ES-I3 (cell line): ENCODE results near the gene STAT6.
"Not testable (repeated sequence)": the region's sequence is repeated elsewhere in the genome, so short reads cannot be mapped to it uniquely, and the experiment has no call there.

Experiments used
- H3K36me3 ChIP-seq: 2 replicates; pipeline ENCODE4 v1.6.1; 2013; ENCODE audit warnings: mild to moderate bottlenecking, low read length, control low read depth, moderate library complexity; ENCODE audit not compliant: insufficient read depth
- H3K4me1 ChIP-seq: 2 replicates; pipeline ENCODE4 v1.6.1; 2013; ENCODE audit warnings: mild to moderate bottlenecking, control low read depth, low read length; ENCODE audit not compliant: insufficient read depth
- H3K9ac ChIP-seq: 2 replicates; pipeline ENCODE4 v1.6.1; 2013; ENCODE audit warnings: low read depth, mild to moderate bottlenecking, low read length, moderate library complexity
- H3K9me3 ChIP-seq: 2 replicates; pipeline ENCODE4 v1.6.1; 2013; ENCODE audit warnings: mild to moderate bottlenecking, low read length, moderate library complexity; ENCODE audit not compliant: control insufficient read depth, insufficient read depth

Gene STAT6

DNA sequence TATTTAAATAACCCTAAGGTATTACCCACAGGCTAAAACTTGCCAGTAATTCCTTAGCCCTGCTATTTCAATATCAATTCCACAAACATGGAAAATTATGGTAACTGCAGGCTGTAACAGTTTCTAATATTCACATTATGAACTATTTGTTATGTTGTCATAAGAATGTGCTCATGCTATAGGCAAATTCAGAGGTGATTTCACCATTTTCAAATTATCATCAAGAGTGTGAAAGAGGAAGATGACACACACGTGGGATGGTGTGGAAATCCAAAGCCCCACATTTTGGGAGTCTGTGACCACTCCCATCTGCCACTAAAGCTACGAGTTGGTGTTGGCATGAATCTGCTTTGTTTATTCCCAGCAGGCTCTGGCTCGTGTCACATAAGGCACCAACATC is 55.3 kb downstream of the STAT6 start:
- Histone ChIP-seq H3K9me3 (no peaks in the 10 kb centered on the region), H3K9ac (no peak overlapping the region), H3K4me1 (no peaks in the 10 kb centered on the region), H3K36me3 (peaks cover 38% of the 10 kb centered on the region)

- H3K4me1 ChIP-seq, H3K9ac ChIP-seq, H3K9me3 ChIP-seq: not testable (repeated sequence)
- peaks cover 20% of the 10 kb centered on the region for H3K36me3 ChIP-seq
These were observed 57.3 kb downstream of the STAT6 start for GRCh38 chr12:57053901-57054300.

- not testable (repeated sequence) for H3K9ac ChIP-seq, H3K9me3 ChIP-seq, H3K4me1 ChIP-seq
- peaks cover 13% of the 10 kb centered on the region for H3K36me3 ChIP-seq
These were observed 58.0 kb downstream of the STAT6 start for GRCh38 chr12:57053146-57053545.

DNA sequence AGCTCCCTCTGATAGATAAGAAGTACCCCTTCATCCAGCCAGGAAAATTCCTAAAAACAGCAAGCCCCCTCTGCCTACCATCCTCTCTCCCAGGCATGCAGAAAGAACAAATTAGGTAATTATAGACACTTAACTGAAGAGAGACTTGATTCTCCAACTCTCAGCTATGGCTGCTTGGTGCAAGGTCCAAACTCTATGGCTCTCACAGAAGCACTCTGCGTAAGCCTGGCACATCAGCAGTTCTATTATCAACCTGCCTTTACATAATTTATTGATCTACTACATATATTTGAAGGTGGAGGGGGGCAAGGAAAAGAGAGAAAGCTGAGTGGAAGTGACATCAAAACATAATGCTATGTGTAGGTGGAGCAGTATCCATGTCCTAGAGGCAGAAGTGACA is 60.2 kb downstream of the STAT6 start:
- Histone ChIP-seq H3K4me1 (no peaks in the 10 kb centered on the region), H3K9ac (no peak overlapping the region), H3K36me3 (no peaks in the 10 kb centered on the region), H3K9me3 (no peaks in the 10 kb centered on the region)

DNA sequence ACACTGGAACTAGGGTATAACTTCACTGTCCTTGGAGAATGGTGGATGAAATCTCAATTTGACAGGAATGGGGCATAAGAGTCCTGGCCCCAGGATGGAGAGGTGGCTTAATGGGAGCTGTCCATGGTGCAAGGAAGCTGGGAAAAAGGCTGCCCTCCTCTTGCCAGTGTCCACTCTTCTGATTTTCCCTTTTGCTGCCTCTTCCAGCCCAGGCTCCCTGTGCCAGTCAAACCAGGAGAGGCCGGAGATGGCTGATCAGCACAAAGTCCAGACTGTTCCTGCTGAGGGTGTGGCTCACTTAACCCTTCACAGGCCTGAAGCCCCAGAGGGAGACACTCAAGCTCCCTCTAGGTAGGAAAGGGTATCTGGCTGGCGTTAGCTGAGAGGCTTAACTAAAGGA is 61.3 kb downstream of the STAT6 start, which contains the start of gene MYO1A:
MYO1A (minus strand) TSS at position 240 of the 400 bp plus-strand sequence. CDS start 1,806 bp downstream, outside the sequence.
- no peaks in the 10 kb centered on the region for H3K4me1 ChIP-seq
- no peaks in the 10 kb centered on the region for H3K36me3 ChIP-seq
- no peaks in the 10 kb centered on the region for H3K9me3 ChIP-seq
- H3K9ac ChIP-seq: no peak within 1 kb of the TSS

GRCh38 chr12:57049119-57049446 is 62.1 kb downstream of the STAT6 start:
- Histone ChIP-seq H3K4me1 (no peaks in the 10 kb centered on the region), H3K9ac (no peak overlapping the region), H3K9me3 (no peaks in the 10 kb centered on the region), H3K36me3 (no peaks in the 10 kb centered on the region)

DNA sequence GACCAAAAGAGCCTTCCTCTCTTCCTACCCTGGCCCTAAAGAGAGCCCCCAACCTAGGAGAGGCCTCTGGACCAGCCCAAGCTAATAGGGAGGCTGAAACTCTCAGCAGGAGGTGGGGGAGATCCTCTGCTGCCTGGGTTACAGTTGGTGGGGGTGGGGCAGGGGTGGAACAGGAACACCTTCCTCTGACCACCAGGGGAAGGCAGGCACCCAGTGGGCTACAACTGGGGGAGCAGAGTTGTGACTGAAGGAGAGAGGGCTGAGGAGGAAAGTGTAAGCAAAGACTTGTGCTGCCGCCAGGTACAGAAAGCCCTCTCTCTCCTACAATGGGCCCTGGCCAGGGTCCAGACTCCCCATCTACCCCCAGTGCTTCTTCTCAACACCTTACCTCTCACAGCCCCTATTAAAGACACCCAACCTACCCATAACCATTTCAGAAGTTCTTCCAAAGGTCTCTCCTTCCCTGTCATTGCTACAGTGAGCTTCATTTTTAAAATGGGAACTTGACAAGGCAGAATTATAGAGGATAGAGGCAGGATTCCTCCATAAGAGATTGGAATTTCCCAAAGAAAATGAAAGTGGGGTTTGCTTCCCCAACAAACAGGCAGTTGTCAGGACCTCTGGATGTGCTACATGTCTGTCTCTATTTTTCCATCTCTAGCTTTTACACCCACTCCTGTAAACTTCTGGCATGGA is 62.6 kb downstream of the STAT6 start:
- H3K36me3 ChIP-seq: no peaks in the 10 kb centered on the region
- H3K9me3 ChIP-seq: no peaks in the 10 kb centered on the region
- H3K9ac ChIP-seq: no peak overlapping the region
- no peaks in the 10 kb centered on the region for H3K4me1 ChIP-seq

DNA sequence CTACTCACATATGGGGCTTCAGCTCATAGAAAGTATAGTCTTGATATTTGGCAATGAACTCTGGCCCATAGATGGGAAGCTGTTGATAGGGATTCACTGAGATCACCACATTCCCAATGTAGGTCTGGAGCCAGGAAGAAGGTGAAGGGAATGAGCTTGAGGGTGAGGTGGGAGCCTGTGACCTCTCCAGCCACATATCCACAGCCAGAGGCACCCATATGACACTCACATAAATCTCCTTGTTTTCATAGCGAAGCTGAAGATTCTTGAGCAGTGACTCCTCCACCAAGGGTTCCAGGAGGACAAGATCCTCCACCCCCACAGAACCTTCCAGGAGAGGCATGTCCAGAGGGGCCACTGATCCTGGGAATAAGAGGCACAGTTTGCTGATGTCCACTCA is 63.2 kb downstream of the STAT6 start:
- H3K9ac ChIP-seq: no peak overlapping the region

DNA sequence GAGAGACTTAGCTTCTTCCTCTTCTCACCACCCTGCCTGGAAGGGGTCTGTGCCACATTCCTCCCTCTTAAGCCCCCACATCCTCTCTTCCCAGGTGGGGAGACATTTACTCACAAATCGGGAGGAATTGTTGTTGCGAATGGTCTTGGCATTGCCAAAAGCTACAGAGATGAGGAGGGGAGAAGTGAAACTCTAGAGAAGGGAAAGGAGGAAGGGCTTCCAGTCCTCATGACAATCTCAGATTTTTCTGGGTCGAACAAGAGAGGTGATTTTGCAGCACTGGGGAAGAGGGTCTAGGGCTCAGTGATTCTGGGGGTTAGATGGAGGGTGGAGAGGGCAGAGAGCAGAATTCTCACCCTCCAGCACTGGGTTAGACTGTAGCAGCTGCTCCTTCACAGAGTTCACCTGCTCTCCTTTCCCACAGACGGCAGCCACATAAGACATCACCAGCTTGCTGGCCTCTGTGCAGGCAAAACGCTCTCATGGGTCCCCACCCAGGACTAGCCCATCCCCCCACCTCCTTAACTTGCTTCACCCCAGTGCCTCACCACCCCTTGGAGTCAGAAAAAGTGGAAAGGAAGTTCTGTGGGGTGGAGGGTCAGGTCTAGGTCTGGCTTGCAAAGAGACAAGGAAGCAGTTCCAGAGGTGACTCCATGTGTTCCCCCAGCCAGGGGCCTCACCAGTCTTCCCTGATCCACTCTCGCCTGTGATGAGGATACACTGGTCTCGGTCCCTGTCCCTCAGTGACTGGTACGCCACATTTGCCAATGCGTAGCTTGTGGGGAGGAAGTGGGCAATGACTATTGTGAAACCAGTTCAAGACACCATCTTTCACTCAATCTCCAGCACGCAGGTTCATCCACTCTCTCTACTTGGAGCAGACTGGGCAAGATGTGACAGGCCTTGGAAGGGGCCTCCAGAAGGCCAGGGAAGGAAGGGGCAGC is 63.9 kb downstream of the STAT6 start:
- H3K4me1 ChIP-seq: no peaks in the 10 kb centered on the region
- H3K9me3 ChIP-seq: no peaks in the 10 kb centered on the region
- no peak overlapping the region for H3K9ac ChIP-seq
- no peaks in the 10 kb centered on the region for H3K36me3 ChIP-seq

More for the DNA sequence above, 63.2 kb downstream of the STAT6 start:
- no peaks in the 10 kb centered on the region for H3K4me1 ChIP-seq
- no peaks in the 10 kb centered on the region for H3K9me3 ChIP-seq
- no peaks in the 10 kb centered on the region for H3K36me3 ChIP-seq

GRCh38 chr12:57046086-57046791 is 64.9 kb downstream of the STAT6 start:
- Histone ChIP-seq H3K9me3 (no peaks in the 10 kb centered on the region), H3K4me1 (no peaks in the 10 kb centered on the region), H3K9ac (no peak overlapping the region), H3K36me3 (no peaks in the 10 kb centered on the region)
